NT2/D1 (cell line): ENCODE measurements around the gene ACP7.

Experiments
- DNase-seq: peaks from one replicate; pipeline ENCODE4 v3.0.0-alpha.2; 2011; ENCODE audit warnings: low read depth, low spot score
- H3K27me3 ChIP-seq: 2 replicates; pipeline ENCODE4 v1.6.0; 2011; ENCODE audit warnings: mild to moderate bottlenecking; ENCODE audit not compliant: insufficient read length, insufficient read depth
- H3K36me3 ChIP-seq: 2 replicates; pipeline ENCODE4 v1.6.1; 2011; ENCODE audit warnings: mild to moderate bottlenecking, low read length, mixed read lengths; ENCODE audit not compliant: insufficient read depth, insufficient read length
- H3K4me1 ChIP-seq: 2 replicates; pipeline ENCODE4 v1.5.1; 2011; ENCODE audit not compliant: insufficient read depth, insufficient read length
- H3K4me3 ChIP-seq: 2 replicates; pipeline ENCODE4 v1.5.1; 2011; ENCODE audit warnings: low read depth; ENCODE audit not compliant: insufficient read length
- H3K9ac ChIP-seq: 2 replicates; pipeline ENCODE4 v1.6.0; 2011; ENCODE audit warnings: low read depth; ENCODE audit not compliant: insufficient read length
- H3K9me3 ChIP-seq: 2 replicates; pipeline ENCODE4 v1.5.1; 2011; ENCODE audit warnings: mild to moderate bottlenecking, low read length; ENCODE audit not compliant: insufficient read depth
- SUZ12 ChIP-seq: IDR thresholded peaks from 2 replicates; pipeline ENCODE4 v1.6.1; 2011; ENCODE audit not compliant: insufficient read length, insufficient read depth; ENCODE audit errors: extremely low read depth
- YY1 ChIP-seq: IDR thresholded peaks from 2 replicates; pipeline ENCODE4 v1.6.1; 2011; ENCODE audit not compliant: insufficient read length, insufficient read depth
- ZNF274 ChIP-seq: IDR thresholded peaks from 2 replicates; pipeline ENCODE4 v1.6.1; 2011; ENCODE audit warnings: mild to moderate bottlenecking, low read depth, low read length

Gene ACP7

DNA sequence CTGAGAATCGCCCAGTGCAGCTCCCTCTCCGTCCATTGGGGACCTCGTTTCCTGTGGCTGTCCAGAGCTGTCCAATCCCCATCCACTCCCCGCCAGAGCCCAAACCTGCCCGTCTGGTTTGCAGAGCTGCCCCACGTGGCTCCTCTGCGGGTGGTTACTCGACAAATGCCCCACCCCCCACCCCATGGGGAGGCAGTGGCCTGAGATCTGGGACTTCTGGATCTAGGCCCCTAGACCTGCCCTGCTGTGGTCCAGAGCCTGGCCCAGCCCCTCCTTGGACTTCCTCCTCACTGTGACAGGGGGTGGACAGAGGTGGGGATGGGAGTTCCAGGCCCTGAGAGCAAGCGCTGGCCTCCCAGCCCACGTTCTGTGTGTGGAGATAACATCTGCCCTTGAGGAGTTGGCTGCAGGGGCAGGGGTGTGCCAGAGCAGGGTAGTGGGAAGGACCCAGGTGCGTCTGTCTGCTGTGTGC is 70.5 kb downstream of the ACP7 start:
- no peak overlapping the region for H3K4me3 ChIP-seq

DNA sequence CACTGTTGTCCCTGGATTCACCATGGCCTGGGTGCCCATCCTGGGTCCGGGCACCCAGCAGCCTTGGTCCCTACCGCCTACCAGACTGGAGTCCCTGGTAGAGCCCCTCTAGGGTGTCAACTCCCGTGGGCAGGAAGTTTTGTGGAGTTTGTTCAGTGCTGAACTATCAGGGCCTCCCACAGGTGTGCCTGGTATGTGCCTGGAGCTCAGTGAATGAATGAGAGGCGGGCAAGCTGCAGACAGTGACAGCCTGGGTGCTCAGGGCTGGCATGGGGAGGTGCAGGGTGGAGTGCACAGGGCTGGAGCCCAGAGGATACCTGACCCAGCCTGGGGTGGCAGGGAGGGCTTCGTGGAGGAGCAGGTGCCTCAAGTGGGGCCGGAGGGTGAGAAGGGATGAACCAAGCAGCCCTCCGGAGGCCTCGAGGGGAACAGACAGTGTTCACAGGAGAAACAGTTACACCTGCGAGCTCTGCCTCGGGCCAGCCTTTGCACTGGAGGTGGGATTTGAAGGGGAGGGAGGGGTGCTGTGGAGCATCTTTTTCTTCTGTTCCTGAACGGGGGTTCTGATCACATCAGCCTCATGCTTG is 71.0 kb downstream of the ACP7 start:
- Histone ChIP-seq H3K36me3 (peaks cover 14% of the 10 kb centered on the region), H3K4me3 (no peak overlapping the region), H3K27me3 (no peaks in the 10 kb centered on the region), H3K9ac (no peak overlapping the region), H3K9me3 (no peaks in the 10 kb centered on the region), H3K4me1 (peaks cover 9% of the 10 kb centered on the region)
- TF ChIP-seq YY1 (no peak), ZNF274 (no peak), SUZ12 (no peak)
- DNase-seq, result no peak

More for the DNA sequence above, 70.5 kb downstream of the ACP7 start:
- no peak for TF ChIP-seq SUZ12
- no peak for TF ChIP-seq YY1
- TF ChIP-seq ZNF274, result no peak
- Histone ChIP-seq H3K27me3 (no peaks in the 10 kb centered on the region), H3K4me1 (peaks cover 9% of the 10 kb centered on the region), H3K9ac (no peak overlapping the region), H3K36me3 (peaks cover 13% of the 10 kb centered on the region), H3K9me3 (no peaks in the 10 kb centered on the region)
- DNase-seq, result no peak

DNA sequence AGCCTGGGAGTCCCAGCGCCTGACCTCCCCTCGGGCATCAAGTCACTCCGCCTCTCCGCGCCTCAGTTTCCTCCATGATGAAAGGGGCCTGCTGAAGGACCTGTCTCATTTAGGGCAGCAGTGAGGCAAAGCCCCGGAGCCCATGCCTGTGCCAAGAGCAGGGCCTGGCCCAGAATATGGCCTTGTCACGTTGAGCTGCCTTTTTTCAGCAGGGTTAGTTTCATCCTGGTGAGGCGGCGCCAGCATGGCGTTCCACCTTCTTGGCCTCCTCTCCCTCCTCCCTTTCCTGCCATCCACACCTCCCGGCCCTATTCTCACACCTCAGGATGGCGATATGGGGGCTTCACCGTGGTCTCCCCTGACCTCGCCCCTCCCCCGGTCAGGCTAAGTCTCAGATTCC is 71.6 kb downstream of the ACP7 start:
- H3K27me3 ChIP-seq, result no peaks in the 10 kb centered on the region
- peaks cover 19% of the 10 kb centered on the region for H3K36me3 ChIP-seq
- H3K9me3 ChIP-seq, result no peaks in the 10 kb centered on the region
- peaks cover 9% of the 10 kb centered on the region for H3K4me1 ChIP-seq
- no peak for TF ChIP-seq SUZ12
- no peak for TF ChIP-seq ZNF274
- no peak for TF ChIP-seq YY1
- no peak for DNase-seq
- no peak overlapping the region for H3K9ac ChIP-seq
- H3K4me3 ChIP-seq, result no peak overlapping the region

- no peak for DNase-seq
- H3K36me3 ChIP-seq, result peaks cover 16% of the 10 kb centered on the region
- no peaks in the 10 kb centered on the region for H3K27me3 ChIP-seq
- no peak overlapping the region for H3K4me3 ChIP-seq
- no peaks in the 10 kb centered on the region for H3K9me3 ChIP-seq
- H3K9ac ChIP-seq, result peak overlapping the region; percentile 36
- TF ChIP-seq ZNF274, result no peak
- TF ChIP-seq YY1, result no peak
- no peak for TF ChIP-seq SUZ12
- peaks cover 9% of the 10 kb centered on the region for H3K4me1 ChIP-seq
These were observed 72.4 kb downstream of the ACP7 start for GRCh38 chr19:39156326-39157230.

DNA sequence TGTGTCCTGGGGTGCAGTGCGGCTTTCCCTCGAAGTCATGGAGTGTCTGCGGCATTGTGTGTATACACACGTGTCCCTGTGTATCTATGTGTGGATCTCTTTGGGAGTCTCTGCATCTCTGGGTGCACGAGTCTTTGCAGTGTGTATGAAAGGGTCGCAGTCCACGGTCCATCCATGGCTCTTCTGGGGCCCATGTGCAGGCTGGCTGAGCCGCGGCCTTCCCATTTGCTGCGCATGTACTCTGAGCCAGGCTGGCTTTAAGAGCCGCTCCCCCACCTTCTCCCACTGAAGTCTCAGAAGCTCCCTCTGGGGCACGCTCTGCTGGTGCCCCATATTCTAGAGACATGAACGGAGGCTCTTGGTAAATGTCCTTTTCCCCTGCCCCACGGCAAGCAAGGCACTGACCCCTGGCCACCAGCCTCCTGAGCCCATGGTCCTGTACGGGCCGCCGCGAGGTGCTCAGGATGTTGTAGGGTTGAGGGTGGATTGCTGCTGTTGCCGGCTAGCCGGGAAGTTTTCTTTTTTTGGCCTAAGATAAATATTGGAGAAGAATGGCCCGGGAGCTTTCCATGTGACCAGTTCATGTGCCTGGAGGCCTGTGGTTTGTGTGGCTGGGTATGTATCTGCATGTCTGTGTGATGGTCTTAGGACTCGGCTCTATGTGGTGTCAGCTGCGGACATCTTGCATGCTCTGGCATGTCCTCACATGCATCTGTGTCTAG is 73.3 kb downstream of the ACP7 start:
- Histone ChIP-seq H3K27me3 (no peaks in the 10 kb centered on the region), H3K36me3 (peaks cover 16% of the 10 kb centered on the region), H3K9ac (no peak overlapping the region), H3K4me1 (peaks cover 9% of the 10 kb centered on the region), H3K4me3 (no peak overlapping the region), H3K9me3 (no peaks in the 10 kb centered on the region)
- DNase-seq, result no peak
- no peak for TF ChIP-seq YY1
- no peak for TF ChIP-seq SUZ12
- TF ChIP-seq ZNF274, result no peak

DNA sequence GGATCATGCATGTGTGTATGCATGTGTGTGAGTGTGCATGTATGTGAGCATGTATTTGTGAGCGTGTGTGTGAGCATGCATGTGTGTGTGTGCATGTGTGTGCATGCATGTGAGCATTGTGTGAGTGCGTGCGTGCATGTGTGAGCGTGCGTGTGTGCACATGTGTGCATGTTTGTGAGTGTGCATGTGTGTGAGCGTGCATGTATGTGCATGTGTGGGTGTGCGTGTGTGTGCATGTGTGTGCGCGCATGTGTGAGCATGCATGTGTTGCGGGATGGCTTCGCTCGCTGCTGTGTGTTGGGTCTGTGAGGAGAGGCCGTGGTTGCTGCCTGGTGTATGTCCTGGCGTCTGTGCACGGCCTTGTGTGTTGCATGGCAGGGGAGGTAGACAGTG is 73.8 kb downstream of the ACP7 start:
- no peak overlapping the region for H3K4me3 ChIP-seq
- H3K9me3 ChIP-seq, result no peaks in the 10 kb centered on the region
- H3K27me3 ChIP-seq, result no peaks in the 10 kb centered on the region
- H3K36me3 ChIP-seq, result peaks cover 16% of the 10 kb centered on the region
- H3K4me1 ChIP-seq, result peaks cover 9% of the 10 kb centered on the region
- TF ChIP-seq SUZ12 (no peak), YY1 (no peak), ZNF274 (no peak)
- no peak for DNase-seq
- no peak overlapping the region for H3K9ac ChIP-seq
